ENCODE measurements around the gene WDFY4.

DNA sequence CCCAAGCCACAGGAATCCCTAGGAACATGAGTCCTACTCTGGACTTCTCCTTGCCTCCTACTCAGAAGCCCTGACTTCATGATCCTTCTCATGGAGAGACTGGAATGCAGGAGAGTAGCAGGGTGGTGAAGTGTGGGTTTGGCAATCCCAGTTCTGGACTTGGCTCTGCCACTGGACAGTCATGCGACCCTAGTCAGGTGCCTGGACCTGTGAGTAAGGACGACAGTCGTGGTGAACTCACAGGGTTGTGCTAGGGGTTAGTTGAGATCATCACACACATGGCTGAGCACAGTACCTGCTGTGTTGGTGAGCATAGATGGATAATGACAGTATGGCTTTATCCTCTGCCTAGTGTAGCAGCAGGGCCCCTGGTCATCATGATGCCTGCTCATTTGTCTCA is 137.0 kb downstream of the WDFY4 start:
- no peak for TF ChIP-seq TEAD4 (IDR thresholded peaks at IDR 0.05; ENCODE audit: borderline replicate concordance, insufficient read depth)
- TF ChIP-seq, protein P1, sequence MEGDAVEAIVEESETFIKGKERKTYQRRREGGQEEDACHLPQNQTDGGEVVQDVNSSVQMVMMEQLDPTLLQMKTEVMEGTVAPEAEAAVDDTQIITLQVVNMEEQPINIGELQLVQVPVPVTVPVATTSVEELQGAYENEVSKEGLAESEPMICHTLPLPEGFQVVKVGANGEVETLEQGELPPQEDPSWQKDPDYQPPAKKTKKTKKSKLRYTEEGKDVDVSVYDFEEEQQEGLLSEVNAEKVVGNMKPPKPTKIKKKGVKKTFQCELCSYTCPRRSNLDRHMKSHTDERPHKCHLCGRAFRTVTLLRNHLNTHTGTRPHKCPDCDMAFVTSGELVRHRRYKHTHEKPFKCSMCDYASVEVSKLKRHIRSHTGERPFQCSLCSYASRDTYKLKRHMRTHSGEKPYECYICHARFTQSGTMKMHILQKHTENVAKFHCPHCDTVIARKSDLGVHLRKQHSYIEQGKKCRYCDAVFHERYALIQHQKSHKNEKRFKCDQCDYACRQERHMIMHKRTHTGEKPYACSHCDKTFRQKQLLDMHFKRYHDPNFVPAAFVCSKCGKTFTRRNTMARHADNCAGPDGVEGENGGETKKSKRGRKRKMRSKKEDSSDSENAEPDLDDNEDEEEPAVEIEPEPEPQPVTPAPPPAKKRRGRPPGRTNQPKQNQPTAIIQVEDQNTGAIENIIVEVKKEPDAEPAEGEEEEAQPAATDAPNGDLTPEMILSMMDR (IDR thresholded peaks at IDR 0.05): no peak
- no peak for TF ChIP-seq JUND (IDR thresholded peaks at IDR 0.05)
- no peak for TF ChIP-seq SIN3A (IDR thresholded peaks at IDR 0.05; ENCODE audit: borderline replicate concordance, low read depth, low read length)
- no peak for TF ChIP-seq ELF1 (IDR thresholded peaks at IDR 0.05)
- TF ChIP-seq, protein P2, sequence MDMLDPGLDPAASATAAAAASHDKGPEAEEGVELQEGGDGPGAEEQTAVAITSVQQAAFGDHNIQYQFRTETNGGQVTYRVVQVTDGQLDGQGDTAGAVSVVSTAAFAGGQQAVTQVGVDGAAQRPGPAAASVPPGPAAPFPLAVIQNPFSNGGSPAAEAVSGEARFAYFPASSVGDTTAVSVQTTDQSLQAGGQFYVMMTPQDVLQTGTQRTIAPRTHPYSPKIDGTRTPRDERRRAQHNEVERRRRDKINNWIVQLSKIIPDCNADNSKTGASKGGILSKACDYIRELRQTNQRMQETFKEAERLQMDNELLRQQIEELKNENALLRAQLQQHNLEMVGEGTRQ (IDR thresholded peaks at IDR 0.05; ENCODE audit: borderline replicate concordance, low read depth, low read length): no peak
- TF ChIP-seq EP300 (IDR thresholded peaks at IDR 0.05; ENCODE audit: borderline replicate concordance in 1 of 2, low read depth in 1 of 2, low read length in 1 of 2): no peak
- TF ChIP-seq GATA2 (CRISPR knock-in tag; IDR thresholded peaks at IDR 0.05): no peak
- TF ChIP-seq, protein P3, sequence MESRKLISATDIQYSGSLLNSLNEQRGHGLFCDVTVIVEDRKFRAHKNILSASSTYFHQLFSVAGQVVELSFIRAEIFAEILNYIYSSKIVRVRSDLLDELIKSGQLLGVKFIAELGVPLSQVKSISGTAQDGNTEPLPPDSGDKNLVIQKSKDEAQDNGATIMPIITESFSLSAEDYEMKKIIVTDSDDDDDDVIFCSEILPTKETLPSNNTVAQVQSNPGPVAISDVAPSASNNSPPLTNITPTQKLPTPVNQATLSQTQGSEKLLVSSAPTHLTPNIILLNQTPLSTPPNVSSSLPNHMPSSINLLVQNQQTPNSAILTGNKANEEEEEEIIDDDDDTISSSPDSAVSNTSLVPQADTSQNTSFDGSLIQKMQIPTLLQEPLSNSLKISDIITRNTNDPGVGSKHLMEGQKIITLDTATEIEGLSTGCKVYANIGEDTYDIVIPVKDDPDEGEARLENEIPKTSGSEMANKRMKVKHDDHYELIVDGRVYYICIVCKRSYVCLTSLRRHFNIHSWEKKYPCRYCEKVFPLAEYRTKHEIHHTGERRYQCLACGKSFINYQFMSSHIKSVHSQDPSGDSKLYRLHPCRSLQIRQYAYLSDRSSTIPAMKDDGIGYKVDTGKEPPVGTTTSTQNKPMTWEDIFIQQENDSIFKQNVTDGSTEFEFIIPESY (IDR thresholded peaks at IDR 0.05; ENCODE audit: borderline replicate concordance, low read depth): no peak
- TF ChIP-seq, protein P4, sequence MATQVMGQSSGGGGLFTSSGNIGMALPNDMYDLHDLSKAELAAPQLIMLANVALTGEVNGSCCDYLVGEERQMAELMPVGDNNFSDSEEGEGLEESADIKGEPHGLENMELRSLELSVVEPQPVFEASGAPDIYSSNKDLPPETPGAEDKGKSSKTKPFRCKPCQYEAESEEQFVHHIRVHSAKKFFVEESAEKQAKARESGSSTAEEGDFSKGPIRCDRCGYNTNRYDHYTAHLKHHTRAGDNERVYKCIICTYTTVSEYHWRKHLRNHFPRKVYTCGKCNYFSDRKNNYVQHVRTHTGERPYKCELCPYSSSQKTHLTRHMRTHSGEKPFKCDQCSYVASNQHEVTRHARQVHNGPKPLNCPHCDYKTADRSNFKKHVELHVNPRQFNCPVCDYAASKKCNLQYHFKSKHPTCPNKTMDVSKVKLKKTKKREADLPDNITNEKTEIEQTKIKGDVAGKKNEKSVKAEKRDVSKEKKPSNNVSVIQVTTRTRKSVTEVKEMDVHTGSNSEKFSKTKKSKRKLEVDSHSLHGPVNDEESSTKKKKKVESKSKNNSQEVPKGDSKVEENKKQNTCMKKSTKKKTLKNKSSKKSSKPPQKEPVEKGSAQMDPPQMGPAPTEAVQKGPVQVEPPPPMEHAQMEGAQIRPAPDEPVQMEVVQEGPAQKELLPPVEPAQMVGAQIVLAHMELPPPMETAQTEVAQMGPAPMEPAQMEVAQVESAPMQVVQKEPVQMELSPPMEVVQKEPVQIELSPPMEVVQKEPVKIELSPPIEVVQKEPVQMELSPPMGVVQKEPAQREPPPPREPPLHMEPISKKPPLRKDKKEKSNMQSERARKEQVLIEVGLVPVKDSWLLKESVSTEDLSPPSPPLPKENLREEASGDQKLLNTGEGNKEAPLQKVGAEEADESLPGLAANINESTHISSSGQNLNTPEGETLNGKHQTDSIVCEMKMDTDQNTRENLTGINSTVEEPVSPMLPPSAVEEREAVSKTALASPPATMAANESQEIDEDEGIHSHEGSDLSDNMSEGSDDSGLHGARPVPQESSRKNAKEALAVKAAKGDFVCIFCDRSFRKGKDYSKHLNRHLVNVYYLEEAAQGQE (IDR thresholded peaks at IDR 0.05; ENCODE audit: low read depth, low read length): no peak
- no peak for TF ChIP-seq POLR2AphosphoS5 (IDR thresholded peaks at IDR 0.05; ENCODE audit: low read depth, low read length)
- no peak for TF ChIP-seq RFX5 (IDR thresholded peaks at IDR 0.05; ENCODE audit: low read length)
